GM23248 (cell line): ENCODE results near the gene YPEL4.

Source experiments
- EZH2 ChIP-seq: fragments of 200-600 bp; sonication (generic); IDR thresholded peaks from 2 replicates; pipeline ENCODE4 v1.6.1; 2018; ENCODE audit warnings: antibody characterized with exemption, mild to moderate bottlenecking; ENCODE audit not compliant: insufficient read depth, poor library complexity, severe bottlenecking
- EZH2phosphoT487 ChIP-seq: fragments of 200-600 bp; sonication (generic); IDR thresholded peaks from 2 replicates; pipeline ENCODE4 v1.6.1; 2018; ENCODE audit warnings: antibody characterized with exemption, moderate library complexity, mild to moderate bottlenecking, low read depth; ENCODE audit not compliant: insufficient read depth

DNA sequence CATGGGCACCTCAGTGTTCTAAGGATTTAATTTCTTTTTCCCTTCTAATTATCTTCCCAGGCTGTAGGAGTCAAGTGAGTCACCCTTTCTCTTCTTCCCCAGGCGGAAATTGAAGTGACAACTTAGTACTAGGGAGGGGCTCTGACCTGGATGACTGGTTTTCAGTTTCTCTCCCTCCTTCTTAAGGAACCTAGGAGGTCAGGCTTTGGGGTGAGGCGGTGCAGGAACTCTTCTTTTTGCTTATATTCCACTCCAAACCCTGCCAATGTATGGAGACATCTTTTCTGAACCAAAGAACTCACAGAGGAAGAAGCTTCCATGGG is 30.8 kb upstream of the YPEL4 start:
- no peak for TF ChIP-seq EZH2
- no peak for TF ChIP-seq EZH2phosphoT487
